Right lobe of liver (tissue), 6 donors: ENCODE measurements around the gene PRR7. TPM values are rescaled to one million over a fixed set of nuclear protein-coding genes. Genes with fewer than 3 reads are reported as not detected.
A peak's percentile ranks its signal among the peaks of the same experiment; 100 is the strongest.

Experiments
- ATAC-seq, 4 donors: fragments of 200-7000 bp; cut with Tn5 transposase; one replicate each; pipeline ENCODE4 v1.9.1; 2020; ENCODE audit warnings: mild to moderate bottlenecking in 4 of 4, moderate library complexity in 4 of 4
- DNase-seq, 3 donors: peaks; one replicate each; pipeline ENCODE4 v3.0.0-alpha.2; 2020
- H3K27ac ChIP-seq, 3 donors: fragments of 200-600 bp; one replicate each; pipeline ENCODE4 v1.8.0; 2022
- H3K27me3 ChIP-seq, 2 donors: fragments of 200-600 bp; one replicate each; pipeline ENCODE4 v1.8.0; 2022
- H3K36me3 ChIP-seq, 4 donors: fragments of 200-600 bp; sonication (generic) in 1 of 4; one replicate each; pipeline versions ENCODE4 v1.5.1 to v1.8.0; 2017 to 2022; ENCODE audit warnings: control low read depth in 1 of 4
- H3K4me1 ChIP-seq, 4 donors: fragments of 200-600 bp; sonication (generic) in 1 of 4; one replicate each; pipeline versions ENCODE4 v1.5.1 to v1.8.0; 2017 to 2022; ENCODE audit warnings: control low read depth in 1 of 4
- H3K4me3 ChIP-seq, 3 donors: fragments of 200-600 bp; one replicate each; pipeline ENCODE4 v1.8.0; 2022
- H3K9me3 ChIP-seq, 4 donors: fragments of 200-600 bp; sonication (generic) in 1 of 4; one replicate each; pipeline versions ENCODE4 v1.5.1 to v1.8.0; 2017 to 2022; ENCODE audit warnings: control low read depth in 1 of 4
- POLR2A ChIP-seq: fragments of 450-650 bp; IDR thresholded peaks from one replicate; pipeline ENCODE4 v1.6.1; 2017; ENCODE audit warnings: antibody characterized with exemption, mild to moderate bottlenecking
- WGBS: methylation state at CpG from one replicate; pipeline ENCODE4 v1.1.6; 2018; ENCODE audit warnings: low coverage, low lambda C conversion rate; ENCODE audit not compliant: insufficient coverage; ENCODE audit errors: missing lambda C conversion rate; 5-methylcytosine and 5-hydroxymethylcytosine counted together
- intact Hi-C, 2 donors: fragments of 100-400 bp; cut with DNase I; formaldehyde crosslinking; loops; one replicate each; pipeline versions ENCODE4 v1.11.2 to v1.14.1; 2022
- total RNA-seq, 6 experiments: library from RNA; depleted of rRNA in 2 of 6; stranded (reverse); fragments of >200 nt in 2 of 6; fragmentation: NEBNext Ultra II Directional in 3 of 6; extraction: Animal tissue kit (Norgen Biotek cat#: 25700) in 3 of 6; gene quantifications; one replicate each; pipeline versions ENCODE4 v1.1.0 to v1.2.4, GENCODE V29; 2016 to 2023
- TF ChIP-seq, protein P1 (sequence below), 4 donors: fragments of 200-600 bp in 3 of 4; fragments of 450-650 bp in 1 of 4; IDR thresholded peaks; one replicate each; pipeline versions ENCODE4 v1.5.1 to v1.8.0; 2016 to 2022; ENCODE audit warnings: antibody characterized with exemption in 4 of 4, mild to moderate bottlenecking in 2 of 4
- donor health status: DM: no; HTN: yes; CAD: no.
- donor health status: DM: no; HTN: no; CAD: no.
- donor health status: DM: no; HTN: no; CAD: no.
- donor health status: DM: no; HTN: yes; CAD: no.
- donor health status: DM: no; HTN: yes; CAD: no.

Gene PRR7
- total RNA-seq, 6 experiments from 2014 or later: 0.15 to 13.0 (median 1.9) TPM

DNA sequence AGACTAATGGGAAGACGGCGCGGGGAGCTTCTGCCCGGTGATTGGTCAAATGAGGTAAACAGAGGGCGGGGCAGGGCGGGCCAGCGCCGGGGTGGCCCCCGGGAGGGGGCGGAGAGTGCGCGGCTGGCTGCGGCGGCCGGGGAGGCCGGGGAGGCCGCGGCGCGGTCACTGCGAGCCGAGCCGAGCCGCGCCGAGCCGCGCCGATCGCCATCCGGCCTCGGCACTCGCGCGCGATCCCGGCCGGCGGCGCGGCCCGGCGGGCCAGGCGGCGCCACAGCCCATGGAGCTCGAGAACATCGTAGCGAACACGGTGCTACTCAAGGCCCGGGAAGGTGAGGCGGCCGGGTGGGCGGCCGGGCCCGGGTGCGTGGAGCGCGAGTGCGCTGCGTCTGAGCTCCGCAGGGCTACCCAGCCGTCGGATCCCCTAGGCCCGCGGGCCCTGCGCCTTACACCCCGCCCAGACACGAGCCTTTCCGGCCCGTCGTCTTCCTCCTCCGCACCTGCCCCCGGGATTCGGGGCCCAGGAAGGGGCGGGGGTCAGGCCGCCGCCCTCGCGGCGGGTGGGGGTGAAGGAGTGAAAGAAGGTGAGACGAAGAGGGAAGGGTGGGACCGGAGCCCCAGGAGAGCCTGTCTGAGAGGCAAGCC is 19.9 kb upstream of the PRR7 start, which contains the start of gene GRK6:
GRK6 (plus strand) TSS at position 111 of the 645 bp plus-strand sequence; CDS start at position 281, 170 bp downstream.
- Histone ChIP-seq H3K4me1 (peaks cover 0 to 18% (median 0%) of the 10 kb centered on the region in 4 donors), H3K4me3 (peak within 1 kb of the TSS; percentile 70 to 83 (median 80)), H3K27ac (peak within 1 kb of the TSS; percentile 71 to 88 (median 83)), H3K27me3 (no peaks in the 10 kb centered on the region), H3K9me3 (no peaks in the 10 kb centered on the region), H3K36me3 (no peaks in the 10 kb centered on the region)
- ATAC-seq (peak in 1 of 4 donors; percentile 0), DNase-seq (peak; percentile 58 to 73 (median 66))
- intact Hi-C loops: no loop called here
- TF ChIP-seq POLR2A: peak; percentile 72
- TF ChIP-seq, protein P1, sequence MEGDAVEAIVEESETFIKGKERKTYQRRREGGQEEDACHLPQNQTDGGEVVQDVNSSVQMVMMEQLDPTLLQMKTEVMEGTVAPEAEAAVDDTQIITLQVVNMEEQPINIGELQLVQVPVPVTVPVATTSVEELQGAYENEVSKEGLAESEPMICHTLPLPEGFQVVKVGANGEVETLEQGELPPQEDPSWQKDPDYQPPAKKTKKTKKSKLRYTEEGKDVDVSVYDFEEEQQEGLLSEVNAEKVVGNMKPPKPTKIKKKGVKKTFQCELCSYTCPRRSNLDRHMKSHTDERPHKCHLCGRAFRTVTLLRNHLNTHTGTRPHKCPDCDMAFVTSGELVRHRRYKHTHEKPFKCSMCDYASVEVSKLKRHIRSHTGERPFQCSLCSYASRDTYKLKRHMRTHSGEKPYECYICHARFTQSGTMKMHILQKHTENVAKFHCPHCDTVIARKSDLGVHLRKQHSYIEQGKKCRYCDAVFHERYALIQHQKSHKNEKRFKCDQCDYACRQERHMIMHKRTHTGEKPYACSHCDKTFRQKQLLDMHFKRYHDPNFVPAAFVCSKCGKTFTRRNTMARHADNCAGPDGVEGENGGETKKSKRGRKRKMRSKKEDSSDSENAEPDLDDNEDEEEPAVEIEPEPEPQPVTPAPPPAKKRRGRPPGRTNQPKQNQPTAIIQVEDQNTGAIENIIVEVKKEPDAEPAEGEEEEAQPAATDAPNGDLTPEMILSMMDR (IDR thresholded peaks at IDR 0.05): no peak
- WGBS: 2% methylated on average over 11 of the region's 82 CpGs

DNA sequence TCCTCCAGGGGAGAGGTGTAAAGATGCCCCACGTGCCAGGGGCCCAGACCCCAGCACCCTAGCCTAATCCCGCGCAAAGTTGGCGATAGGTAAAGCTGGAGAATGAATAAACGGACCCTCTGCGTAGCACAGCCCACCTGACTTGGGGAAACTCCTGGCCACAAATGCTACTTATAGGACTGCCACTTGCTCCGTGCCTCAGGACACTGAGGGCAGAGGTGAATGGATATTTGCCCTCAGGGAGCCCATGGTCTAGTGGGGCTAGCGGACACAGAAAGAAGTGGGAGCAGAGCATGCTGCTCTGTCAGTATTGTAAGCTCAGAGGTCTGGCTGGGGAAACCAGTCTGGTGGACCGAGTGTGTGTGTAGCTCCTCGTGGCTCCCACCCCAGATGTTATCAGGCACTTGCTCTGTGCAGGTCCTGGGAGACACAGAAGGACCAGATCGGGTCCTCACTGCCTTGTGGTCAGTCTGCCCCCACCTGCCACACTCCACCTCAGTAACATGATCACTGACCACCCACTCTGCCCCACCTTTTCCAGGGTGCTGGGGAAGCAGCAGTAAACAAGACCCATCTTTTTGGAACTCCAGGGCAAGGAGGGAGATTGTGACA is 19.3 kb upstream of the PRR7 start:
- H3K4me3 ChIP-seq: peak overlapping the region; percentile 70 to 83 (median 80)
- H3K4me1 ChIP-seq: peaks cover 0 to 18% (median 0%) of the 10 kb centered on the region in 4 donors
- intact Hi-C loops: no loop called here
- no peaks in the 10 kb centered on the region for H3K27me3 ChIP-seq
- peak overlapping the region; percentile 67 to 74 (median 73) for H3K27ac ChIP-seq
- no peak for TF ChIP-seq POLR2A
- TF ChIP-seq, protein P1 (IDR thresholded peaks at IDR 0.05): no peak
- H3K9me3 ChIP-seq: no peaks in the 10 kb centered on the region
- peaks cover 0 to 2% (median 0%) of the 10 kb centered on the region in 4 donors for H3K36me3 ChIP-seq
- DNase-seq (peak in 1 of 3 donors; percentile 50), ATAC-seq (no peak)
- WGBS: 0% methylated on average over 2 of the region's 11 CpGs

DNA sequence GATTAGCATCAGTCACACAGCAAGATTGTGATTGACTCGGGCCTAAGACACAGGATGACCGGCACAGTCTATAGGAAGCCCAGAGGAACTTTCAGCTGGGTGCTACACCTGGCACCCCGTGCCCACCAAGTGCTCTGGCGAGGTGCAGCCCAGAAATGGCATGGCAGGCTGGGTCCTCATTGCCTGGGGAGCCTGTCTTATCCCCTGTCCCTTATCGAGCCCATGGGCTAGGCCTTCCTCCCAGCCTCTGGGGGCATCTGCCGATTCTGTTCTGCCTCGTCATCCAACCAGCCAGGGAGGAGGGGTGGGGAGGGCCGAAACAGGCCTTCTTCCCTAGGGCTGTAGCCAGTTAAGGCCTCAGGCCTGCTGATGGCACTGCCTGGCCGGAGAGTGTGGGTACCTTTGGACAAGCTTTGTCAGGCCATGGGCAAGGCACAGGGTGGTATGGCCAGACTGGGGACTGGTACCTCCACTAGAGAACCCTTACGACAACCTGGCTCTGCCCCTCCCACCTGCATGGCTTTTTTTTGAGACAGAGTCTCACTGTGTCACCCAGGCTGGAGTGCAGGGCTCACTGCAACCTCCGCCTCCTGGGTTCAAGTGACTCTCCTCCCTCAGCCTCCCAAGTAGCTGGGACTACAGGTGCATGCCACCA is 18.6 kb upstream of the PRR7 start:
- peak in 1 of 3 donors; percentile 58 for DNase-seq
- Histone ChIP-seq H3K36me3 (peaks cover 0 to 9% (median 0%) of the 10 kb centered on the region in 4 donors), H3K4me3 (peak overlapping the region in 1 of 3 donors; percentile 70), H3K4me1 (peaks cover 0 to 18% (median 0%) of the 10 kb centered on the region in 4 donors), H3K9me3 (no peaks in the 10 kb centered on the region), H3K27me3 (no peaks in the 10 kb centered on the region), H3K27ac (peak overlapping the region in 2 of 3 donors; percentile 73 to 74)
- no peak for TF ChIP-seq POLR2A
- TF ChIP-seq, protein P1 (IDR thresholded peaks at IDR 0.05): no peak
- intact Hi-C loops: no loop called here
- ATAC-seq: no peak
- 50% methylated on average over 1 of the region's 11 CpGs for WGBS

DNA sequence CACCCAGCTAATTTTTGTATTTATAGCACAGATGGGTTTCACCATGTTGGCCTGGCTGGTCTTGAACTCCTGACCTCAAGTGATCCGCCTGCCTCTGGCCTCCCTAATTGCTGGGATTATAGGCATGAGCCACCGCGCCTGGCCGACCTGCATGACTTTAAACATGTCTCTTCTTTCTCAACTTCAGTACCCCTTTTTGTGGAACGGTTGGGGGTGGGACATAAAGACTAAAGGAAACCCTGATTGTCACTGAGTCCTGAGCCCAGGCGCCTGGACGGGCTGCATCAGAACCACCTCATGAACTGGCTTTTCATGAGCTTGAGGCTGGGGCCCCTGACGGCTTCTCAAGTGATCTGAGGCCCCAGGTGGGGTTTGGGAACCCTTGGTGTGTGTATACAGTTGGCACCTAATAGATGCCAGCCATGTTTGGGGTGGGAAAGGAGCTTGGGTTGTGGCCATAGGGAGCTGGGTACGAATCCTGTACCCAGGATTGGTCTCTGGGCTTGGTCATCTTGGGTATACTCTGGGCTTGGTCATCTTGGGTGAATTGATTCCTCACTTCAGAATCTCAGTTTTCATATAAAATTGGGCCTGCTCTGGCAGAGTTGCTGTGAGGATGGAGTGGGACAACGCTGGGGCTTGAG is 17.9 kb upstream of the PRR7 start:
- peak overlapping the region in 2 of 3 donors; percentile 73 to 74 for H3K27ac ChIP-seq
- H3K9me3 ChIP-seq: no peaks in the 10 kb centered on the region
- peaks cover 0 to 16% (median 0%) of the 10 kb centered on the region in 4 donors for H3K36me3 ChIP-seq
- no peak for ATAC-seq
- peak in 1 of 3 donors; percentile 48 for DNase-seq
- TF ChIP-seq, protein P1 (IDR thresholded peaks at IDR 0.05): no peak
- no peak for TF ChIP-seq POLR2A
- H3K4me1 ChIP-seq: peaks cover 0 to 18% (median 0%) of the 10 kb centered on the region in 4 donors
- no peaks in the 10 kb centered on the region for H3K27me3 ChIP-seq
- WGBS: 70% methylated on average over 10 of the region's 10 CpGs
- intact Hi-C loops: no loop called here
- H3K4me3 ChIP-seq: no peak overlapping the region
